Fibroblast of peridontal ligament (primary cell): Measurements from ENCODE around the gene CYBB.
A peak's percentile ranks its signal among the peaks of the same experiment; 100 is the strongest.

Experiments
- DNase-seq: peaks from one replicate; pipeline ENCODE4 v3.0.0-alpha.2; 2010; ENCODE audit errors: extremely low read depth

The CYBB gene

GRCh38 chrX:37844622-37845021 lies 64.8 kb downstream of the CYBB start:
- DNase-seq = no peak

GRCh38 chrX:37846141-37846540 lies 66.3 kb downstream of the CYBB start:
- no peak for DNase-seq

GRCh38 chrX:37846558-37846933 lies 66.7 kb downstream of the CYBB start:
- DNase-seq = no peak

GRCh38 chrX:37846934-37847732 lies 67.3 kb downstream of the CYBB start, which contains the start of gene DYNLT3:
Gene DYNLT3, minus strand, starts transcription at chrX:37847571. Its CDS starts 61 bp downstream, at chrX:37847510.
- peak; percentile 53 for DNase-seq

- no peak for DNase-seq
These were observed 67.9 kb downstream of the CYBB start for GRCh38 chrX:37847733-37848197.

- DNase-seq = no peak
These were observed 74.3 kb downstream of the CYBB start for GRCh38 chrX:37854148-37854547.

GRCh38 chrX:37854748-37855147 lies 74.9 kb downstream of the CYBB start:
- DNase-seq = no peak

- DNase-seq = no peak
These were observed 80.9 kb downstream of the CYBB start for GRCh38 chrX:37860721-37861120.

GRCh38 chrX:37862851-37863250 lies 83.0 kb downstream of the CYBB start:
- peak; percentile 43 for DNase-seq
